Esophagus muscularis mucosa (tissue), 4 donors: ENCODE data around the gene PLD3. TPM values are rescaled to one million over a fixed set of nuclear protein-coding genes. Genes with fewer than 3 reads are reported as not detected.

Experiments used
- DNase-seq: peaks from one replicate; pipeline ENCODE4 v3.0.0-alpha.2; 2017; ENCODE audit errors: extremely low spot score
- H3K27ac ChIP-seq, 4 donors: fragments of 200-600 bp; sonication (generic); replicated peaks in 1 of 4; 1 replicate in 3 of 4; 2 replicates in 1 of 4; pipeline ENCODE4 v1.5.1; 2016 to 2019; ENCODE audit warnings: mild to moderate bottlenecking in 1 of 4
- H3K27me3 ChIP-seq, 4 donors: fragments of 200-600 bp; sonication (generic); one replicate each; pipeline versions ENCODE4 v1.5.1 to v1.6.0; 2016 to 2019
- H3K36me3 ChIP-seq, 4 donors: fragments of 200-600 bp; sonication (generic); one replicate each; pipeline ENCODE4 v1.5.1; 2016 to 2019
- H3K4me1 ChIP-seq, 4 donors: fragments of 200-600 bp; sonication (generic); one replicate each; pipeline ENCODE4 v1.5.1; 2016 to 2019
- H3K4me3 ChIP-seq, 4 donors: fragments of 200-600 bp; sonication (generic); 1 replicate in 2 of 4; 2 replicates in 2 of 4; pipeline ENCODE4 v1.5.1; 2016 to 2019; ENCODE audit warnings: mild to moderate bottlenecking in 4 of 4, moderate library complexity in 1 of 4
- H3K9me3 ChIP-seq, 4 donors: fragments of 200-600 bp; sonication (generic); 1 replicate in 3 of 4; 2 replicates in 1 of 4; pipeline ENCODE4 v1.5.1; 2016 to 2019
- CTCF ChIP-seq, 3 experiments: fragments of 200-600 bp in 2 of 3; fragments of 450-650 bp in 1 of 3; sonication (generic) in 2 of 3; IDR thresholded peaks; one replicate each; pipeline ENCODE4 v1.5.1; 2017 to 2019; ENCODE audit warnings: antibody characterized with exemption in 3 of 3, mild to moderate bottlenecking in 2 of 3, moderate library complexity in 1 of 3
- EP300 ChIP-seq: sonication (generic); formaldehyde crosslinking; IDR thresholded peaks from one replicate; pipeline ENCODE4 v1.6.1; 2017; ENCODE audit warnings: antibody characterized with exemption
- POLR2A ChIP-seq: fragments of 450-650 bp; IDR thresholded peaks from one replicate; pipeline ENCODE4 v1.6.1; 2017; ENCODE audit warnings: antibody characterized with exemption, moderate library complexity, mild to moderate bottlenecking, low read depth
- POLR2AphosphoS5 ChIP-seq, 2 donors: sonication (generic); formaldehyde crosslinking; IDR thresholded peaks; one replicate each; pipeline ENCODE4 v1.6.1; 2017; ENCODE audit warnings: antibody characterized with exemption in 2 of 2
- WGBS: methylation state at CpG from one replicate; pipeline ENCODE4 v1.1.5; 2018; 5-methylcytosine and 5-hydroxymethylcytosine counted together
- intact Hi-C: fragments of 100-400 bp; cut with DNase I; formaldehyde crosslinking; loops from one replicate; pipeline ENCODE4 v1.15.1; 2023
- total RNA-seq, 4 donors: library from RNA; depleted of rRNA; stranded (reverse); fragments of >200 nt; gene quantifications; one replicate each; pipeline versions ENCODE4 v1.1.0 to v1.2.1, GENCODE V29; 2016

PLD3 gene
- total RNA-seq, 4 donors from 2014 or later = 206 to 280 (median 223) TPM

- H3K27ac ChIP-seq = no peak overlapping the region
- 84% methylated on average over 3 of the region's 3 CpGs for WGBS
- no peak for TF ChIP-seq POLR2A
- TF ChIP-seq POLR2AphosphoS5 (IDR thresholded peaks at IDR 0.05) = no peak
- TF ChIP-seq EP300 = no peak
- TF ChIP-seq CTCF (IDR thresholded peaks at IDR 0.05) = no peak
- no peaks in the 10 kb centered on the region for H3K4me1 ChIP-seq
- H3K36me3 ChIP-seq = no peaks in the 10 kb centered on the region
- intact Hi-C loops = no loop called here
- DNase-seq = no peak
- no peaks in the 10 kb centered on the region for H3K9me3 ChIP-seq
- no peak overlapping the region for H3K4me3 ChIP-seq
- H3K27me3 ChIP-seq = no peaks in the 10 kb centered on the region
Measured at GRCh38 chr19:40388481-40388880, 40.0 kb downstream of the PLD3 start.

GRCh38 chr19:40389404-40390083, 41.0 kb downstream of the PLD3 start:
- Histone ChIP-seq H3K4me3 (no peak overlapping the region), H3K9me3 (no peaks in the 10 kb centered on the region), H3K27ac (no peak overlapping the region), H3K36me3 (no peaks in the 10 kb centered on the region), H3K27me3 (no peaks in the 10 kb centered on the region), H3K4me1 (no peaks in the 10 kb centered on the region)
- TF ChIP-seq POLR2AphosphoS5 (IDR thresholded peaks at IDR 0.05) (no peak), CTCF (IDR thresholded peaks at IDR 0.05) (no peak), POLR2A (no peak), EP300 (no peak)
- WGBS = 95% methylated on average over 21 of the region's 33 CpGs
- DNase-seq = no peak
- intact Hi-C loops = no loop called here

- intact Hi-C loops = no loop called here
- H3K36me3 ChIP-seq = no peaks in the 10 kb centered on the region
- H3K9me3 ChIP-seq = no peaks in the 10 kb centered on the region
- H3K4me1 ChIP-seq = no peaks in the 10 kb centered on the region
- no peak within 1 kb of the TSS for H3K4me3 ChIP-seq
- WGBS = 87% methylated on average over 8 of the region's 10 CpGs
- no peak for DNase-seq
- H3K27ac ChIP-seq = no peak within 1 kb of the TSS
- no peaks in the 10 kb centered on the region for H3K27me3 ChIP-seq
- TF ChIP-seq POLR2AphosphoS5 (IDR thresholded peaks at IDR 0.05) (no peak), CTCF (IDR thresholded peaks at IDR 0.05) (no peak), POLR2A (no peak), EP300 (no peak)
Measured at GRCh38 chr19:40390084-40390742, 41.7 kb downstream of the PLD3 start, which contains the start of gene HIPK4. HIPK4 (minus strand) TSS chr19:40390181; CDS start chr19:40389902, 279 bp downstream.

GRCh38 chr19:40392123-40392522, 43.6 kb downstream of the PLD3 start:
- Histone ChIP-seq H3K27me3 (no peaks in the 10 kb centered on the region), H3K4me3 (no peak overlapping the region), H3K36me3 (peaks cover 0 to 9% (median 4%) of the 10 kb centered on the region in 4 donors), H3K27ac (no peak overlapping the region), H3K4me1 (no peaks in the 10 kb centered on the region), H3K9me3 (no peaks in the 10 kb centered on the region)
- no peak for DNase-seq
- intact Hi-C loops = no loop called here
- TF ChIP-seq EP300 (no peak), POLR2AphosphoS5 (IDR thresholded peaks at IDR 0.05) (no peak), POLR2A (no peak), CTCF (IDR thresholded peaks at IDR 0.05) (no peak)
- WGBS = 70% methylated on average over 8 of the region's 8 CpGs
